ENCODE data around the gene PTCSC3.
A peak's percentile ranks its signal among the peaks of the same experiment; 100 is the strongest.

GRCh38 chr14:36207500-36207899 lies 31.0 kb upstream of the PTCSC3 start:
- TF ChIP-seq CTCF (IDR thresholded peaks at IDR 0.05) (peak in 3 of 4 experiments; percentile 22 to 48 (median 39)), POLR2AphosphoS5 (IDR thresholded peaks at IDR 0.05) (no peak), POLR2A (IDR thresholded peaks at IDR 0.05) (no peak)

Data from prostate gland (tissue), 2 donors.